ENCODE measurements around the gene DHFR.
"Not testable (repeated sequence)": the region's sequence is repeated elsewhere in the genome, so short reads cannot be mapped to it uniquely, and the experiment has no call there.

The DHFR gene
- total RNA-seq: 7.8 to 8.6 reads per million in 2 experiments

DNA sequence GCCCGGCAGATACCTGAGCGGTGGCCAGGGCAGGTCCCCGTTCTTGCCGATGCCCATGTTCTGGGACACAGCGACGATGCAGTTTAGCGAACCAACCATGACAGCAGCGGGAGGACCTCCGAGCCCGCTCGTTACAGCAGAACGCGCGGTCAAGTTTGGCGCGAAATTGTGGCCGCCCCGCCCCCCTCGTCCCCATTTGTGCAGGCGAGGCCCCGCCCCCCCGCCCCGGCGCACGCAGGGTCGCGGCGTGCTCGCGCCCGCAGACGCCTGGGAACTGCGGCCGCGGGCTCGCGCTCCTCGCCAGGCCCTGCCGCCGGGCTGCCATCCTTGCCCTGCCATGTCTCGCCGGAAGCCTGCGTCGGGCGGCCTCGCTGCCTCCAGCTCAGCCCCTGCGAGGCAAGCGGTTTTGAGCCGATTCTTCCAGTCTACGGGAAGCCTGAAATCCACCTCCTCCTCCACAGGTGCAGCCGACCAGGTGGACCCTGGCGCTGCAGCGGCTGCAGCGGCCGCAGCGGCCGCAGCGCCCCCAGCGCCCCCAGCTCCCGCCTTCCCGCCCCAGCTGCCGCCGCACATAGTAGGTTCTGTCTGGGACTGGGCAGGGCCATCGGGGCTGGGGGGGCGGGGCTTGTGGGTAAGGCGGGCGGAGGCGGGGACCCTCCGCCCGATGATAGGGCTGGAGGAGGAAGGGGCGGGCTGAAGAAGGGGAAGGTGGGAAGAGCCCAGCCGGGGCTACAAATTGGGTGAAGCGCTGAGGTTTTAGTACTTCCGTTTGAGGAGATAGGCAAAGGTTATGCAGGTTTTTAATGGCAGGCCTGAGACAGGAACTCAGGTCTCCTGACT is at the start of gene DHFR, which contains the start of gene MSH3:
DHFR (minus strand) TSS at position 593 of the 840 bp plus-strand sequence; CDS start at position 99, 494 bp downstream.
MSH3 (plus strand) TSS at position 262 of the 840 bp plus-strand sequence; CDS start at position 338, 76 bp downstream.
- DNase-seq (ENCODE audit: low read depth): peak; percentile 78

DNA sequence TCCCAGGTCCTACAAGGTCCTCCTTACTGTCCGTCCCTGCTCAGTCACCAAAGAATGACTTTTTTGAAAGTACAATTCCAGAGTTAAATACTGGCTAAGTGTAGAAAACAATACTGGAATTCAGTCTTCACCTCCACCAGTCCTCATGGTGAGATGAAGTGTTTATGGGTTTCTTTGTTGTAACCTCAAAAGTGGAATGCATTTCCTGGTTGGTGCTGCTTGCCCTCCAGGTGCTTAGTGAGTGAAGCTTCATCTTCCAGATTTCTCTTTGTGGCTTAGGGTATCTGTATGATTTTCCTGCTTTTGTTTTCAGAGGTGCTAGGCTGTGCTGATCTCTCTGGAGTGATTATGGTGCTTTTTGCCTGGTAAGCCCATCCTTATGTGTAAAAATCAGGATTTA is 49.4 kb upstream of the DHFR start:
- no peak for DNase-seq (ENCODE audit: low read depth)

DNA sequence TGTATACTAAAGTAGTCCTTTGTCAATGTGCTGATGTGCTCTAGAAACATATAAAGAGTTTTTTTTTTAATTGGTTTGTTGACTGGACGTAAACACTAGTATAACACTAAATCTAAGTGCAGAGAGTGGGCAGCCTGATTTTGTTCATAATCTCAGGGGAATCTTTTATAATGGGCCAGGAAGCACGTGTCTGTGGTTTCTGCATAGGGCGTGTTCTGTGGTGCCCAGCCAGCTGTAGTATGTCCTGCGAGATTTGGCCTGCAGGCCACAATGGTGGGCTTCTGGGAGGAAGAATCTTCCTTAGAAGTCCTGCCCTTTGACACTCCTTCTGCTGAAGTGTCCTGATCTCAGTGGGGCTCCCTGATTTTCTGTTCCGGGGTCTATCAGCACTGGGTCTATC is 49.0 kb upstream of the DHFR start:
- no peak for DNase-seq (ENCODE audit: low read depth)

DNA sequence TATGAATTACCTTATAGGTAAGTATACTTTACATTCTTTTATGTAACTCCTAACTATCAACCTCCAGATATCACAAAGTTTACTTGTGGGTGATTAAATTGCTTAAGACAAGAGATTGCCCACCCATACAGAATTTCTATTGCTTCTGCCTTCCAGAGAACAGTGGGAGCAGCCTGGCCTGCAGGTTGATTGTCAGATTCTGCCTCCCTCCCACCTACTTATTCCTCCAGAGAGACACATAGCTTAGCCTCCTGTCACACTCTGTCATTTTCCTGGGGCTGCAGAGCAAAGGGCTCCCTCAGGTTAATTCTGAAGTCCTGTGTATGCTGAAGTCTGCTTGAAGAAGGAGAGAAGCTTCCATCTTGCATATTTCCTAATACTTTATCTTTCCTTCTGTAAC is 48.5 kb upstream of the DHFR start:
- DNase-seq (ENCODE audit: low read depth): no peak

DNA sequence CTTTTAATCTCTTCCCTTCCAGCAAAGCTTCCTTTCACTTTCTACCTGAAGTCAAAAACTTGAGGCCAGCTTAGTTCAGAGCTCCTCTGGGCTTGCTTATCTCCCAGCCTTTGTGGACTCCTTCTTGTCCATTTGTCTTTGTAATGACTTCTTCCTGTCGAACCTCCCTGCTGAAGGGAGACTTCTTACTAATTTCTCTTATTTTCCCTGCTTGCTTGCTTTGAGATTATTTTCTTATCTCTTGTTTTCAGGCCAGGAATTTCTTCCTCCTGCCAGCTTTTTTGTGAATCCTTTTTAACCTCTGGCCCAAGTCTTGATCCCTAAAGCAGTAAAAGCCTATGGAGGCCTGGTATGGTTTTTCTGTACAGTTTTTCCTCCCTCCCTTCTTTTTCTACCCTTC is 46.8 kb upstream of the DHFR start:
- no peak for DNase-seq (ENCODE audit: low read depth)

DNA sequence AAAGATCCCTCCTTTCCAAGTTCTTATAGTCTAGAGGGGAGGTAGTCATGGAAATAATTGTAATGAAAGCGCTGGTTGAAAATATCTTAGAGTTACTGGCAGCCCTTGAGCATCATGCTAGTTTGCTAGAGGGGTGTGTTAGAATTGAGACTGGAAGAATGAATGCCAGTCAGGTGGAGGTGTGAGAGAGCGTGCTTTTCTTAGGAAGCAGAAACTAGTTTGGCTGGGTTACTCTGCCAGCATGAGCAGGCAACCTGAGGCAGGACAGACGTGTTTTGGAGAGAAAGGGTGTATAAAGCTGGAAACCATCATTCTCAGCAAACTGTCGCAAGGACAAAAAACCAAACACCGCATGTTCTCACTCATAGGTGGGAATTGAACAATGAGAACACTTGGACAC is 43.6 kb upstream of the DHFR start:
- no peak for DNase-seq (ENCODE audit: low read depth)

DNA sequence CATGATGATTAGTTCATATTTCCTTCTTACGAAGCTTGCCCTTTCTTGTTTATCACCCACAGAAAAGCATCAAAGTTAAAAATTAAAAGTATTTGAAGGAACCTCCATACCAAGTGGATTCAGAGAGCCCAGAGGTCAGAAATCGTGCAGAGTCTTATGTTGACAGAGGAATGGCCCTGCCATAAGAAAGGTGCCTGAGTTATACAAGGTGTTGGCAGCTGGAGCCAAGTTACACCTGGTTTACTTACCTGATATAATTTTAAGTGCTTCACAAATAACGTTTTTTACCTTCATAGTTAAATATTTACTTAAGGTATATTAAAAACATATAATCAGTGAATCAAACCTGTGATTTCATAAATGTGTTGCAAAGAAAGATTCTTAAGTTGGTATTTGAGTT is 42.3 kb upstream of the DHFR start:
- no peak for DNase-seq (ENCODE audit: low read depth)

DNA sequence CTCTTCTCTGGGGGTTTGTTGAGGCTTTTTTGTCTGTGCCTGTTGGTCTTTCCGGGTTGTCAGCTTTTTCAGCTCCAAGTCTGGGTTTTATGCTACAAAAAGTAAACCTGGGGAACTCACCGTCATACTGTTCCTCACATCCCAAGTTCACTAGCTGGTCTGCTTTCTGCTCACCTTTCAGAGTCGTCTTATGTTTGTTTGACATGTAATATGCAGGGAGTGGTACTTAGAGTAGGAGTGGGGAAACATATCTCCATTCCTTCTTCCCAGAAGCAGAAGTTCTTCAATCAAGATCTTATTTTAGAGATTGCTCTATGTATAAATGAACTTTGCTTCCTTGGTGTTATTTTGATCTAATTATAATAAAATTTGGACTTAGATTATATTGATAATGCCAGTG is 41.7 kb upstream of the DHFR start:
- no peak for DNase-seq (ENCODE audit: low read depth)

DNA sequence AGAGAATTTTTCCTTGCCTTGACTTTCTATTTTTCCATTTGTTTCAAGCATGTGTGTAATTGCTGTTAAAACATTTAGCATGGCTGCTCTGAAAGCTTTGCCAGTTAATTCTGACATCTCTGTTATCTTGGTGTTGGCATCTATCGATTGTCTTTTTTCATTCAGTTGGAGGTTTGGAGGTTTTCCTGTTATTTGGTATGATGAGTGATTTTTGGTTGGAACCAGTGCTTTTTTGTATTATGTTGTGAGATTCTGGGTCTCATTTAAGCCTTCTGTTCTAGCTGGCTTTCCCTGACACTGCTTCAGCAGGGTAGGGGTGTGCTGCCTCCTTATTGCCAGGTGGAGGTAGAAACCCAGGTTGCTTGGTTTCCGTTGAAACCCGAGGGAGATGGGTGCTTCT is 40.9 kb upstream of the DHFR start:
- DNase-seq (ENCODE audit: low read depth): no peak

DNA sequence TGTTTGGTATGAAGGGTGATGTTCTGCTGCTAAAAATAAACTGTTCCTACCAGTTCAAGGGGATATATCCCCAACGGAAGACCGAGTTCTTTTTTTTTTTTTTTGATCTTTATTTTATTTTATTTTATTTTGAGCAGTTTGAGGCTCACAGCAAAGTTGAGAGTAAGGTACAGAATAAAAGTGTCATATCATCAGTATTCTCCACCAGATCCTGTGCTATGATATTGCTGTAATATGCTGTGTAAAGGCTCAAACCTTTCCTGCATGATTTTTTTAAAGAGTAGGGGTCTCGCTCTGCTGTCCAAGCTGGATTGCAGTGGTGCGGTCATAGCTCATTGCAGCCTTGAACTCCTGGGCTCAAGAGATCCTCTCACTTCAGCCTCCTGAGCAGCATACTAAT is 34.8 kb upstream of the DHFR start:
- no peak for DNase-seq (ENCODE audit: low read depth)

DNA sequence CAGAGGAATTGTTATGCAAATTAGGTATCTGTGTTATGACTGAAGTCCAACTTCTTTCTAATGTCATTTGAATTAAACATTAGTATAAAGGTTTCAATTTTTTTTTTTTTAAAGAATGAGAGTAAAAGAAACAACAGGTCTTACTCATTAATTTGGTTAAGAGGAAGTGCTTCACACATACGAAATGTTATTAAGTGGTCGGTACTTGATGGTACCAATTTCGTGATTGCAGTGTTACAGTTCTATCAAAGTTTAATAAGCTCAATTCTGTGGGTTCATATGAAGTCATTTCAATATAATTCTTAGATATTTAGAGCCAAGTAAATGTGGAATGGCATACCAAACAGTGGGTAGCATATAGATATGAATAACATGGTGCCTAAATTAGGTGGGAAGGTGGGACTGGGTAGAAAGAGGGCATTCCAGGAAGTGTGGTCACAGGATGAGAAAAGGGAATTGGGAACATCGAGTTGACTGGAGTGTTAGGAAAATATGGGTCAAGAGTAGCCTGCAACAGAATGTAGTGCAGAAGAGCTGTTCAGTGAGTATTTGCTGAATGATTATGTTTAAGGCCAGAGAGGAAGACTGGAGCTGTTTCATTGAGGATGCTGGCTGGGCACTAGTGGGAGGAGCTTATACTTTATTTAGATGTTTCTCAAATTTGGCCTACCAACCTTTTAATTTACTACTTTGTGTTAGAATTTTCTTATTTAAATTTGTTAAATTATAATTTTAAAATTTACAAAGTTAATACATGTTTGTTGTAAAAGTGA is 34.1 kb upstream of the DHFR start:
- no peak for DNase-seq (ENCODE audit: low read depth)

DNA sequence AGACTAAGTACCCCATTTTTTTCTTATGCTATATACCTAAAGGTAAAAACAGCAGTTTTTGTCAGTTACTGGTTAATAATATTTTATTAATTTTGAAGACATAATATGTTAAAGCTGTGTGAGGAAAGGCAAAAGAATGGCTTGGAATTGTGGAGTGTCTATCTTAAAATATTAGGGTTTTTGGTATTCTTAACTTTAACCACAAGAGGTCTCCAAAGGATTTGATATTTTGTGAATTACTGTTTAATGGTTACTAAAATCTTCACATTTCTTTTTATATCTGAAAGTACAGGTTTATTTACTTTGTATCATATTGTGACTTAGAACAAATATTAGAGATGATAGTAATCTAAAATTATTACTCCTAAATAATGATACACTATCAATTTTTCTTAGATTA is 32.0 kb upstream of the DHFR start:
- DNase-seq (ENCODE audit: low read depth): no peak

DNA sequence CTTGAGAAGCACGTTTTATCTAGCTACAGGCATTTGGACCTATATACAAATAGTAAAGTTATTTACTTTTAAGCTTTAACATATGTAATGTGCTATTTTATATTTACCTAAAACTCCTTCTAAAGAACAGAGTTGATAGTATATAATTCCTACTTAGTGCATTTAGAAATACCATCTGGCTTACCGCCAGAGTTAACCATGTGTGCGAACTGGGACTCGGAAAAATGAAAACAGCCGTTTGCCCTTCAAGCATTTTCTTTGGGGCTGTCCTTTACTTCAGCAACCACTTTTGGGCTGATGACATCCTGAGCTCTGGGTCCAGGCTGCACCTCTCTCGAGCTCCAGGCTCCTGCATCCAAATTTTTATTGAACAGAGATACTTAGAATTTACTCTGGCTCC is 21.9 kb upstream of the DHFR start:
- DNase-seq (ENCODE audit: low read depth): no peak

DNA sequence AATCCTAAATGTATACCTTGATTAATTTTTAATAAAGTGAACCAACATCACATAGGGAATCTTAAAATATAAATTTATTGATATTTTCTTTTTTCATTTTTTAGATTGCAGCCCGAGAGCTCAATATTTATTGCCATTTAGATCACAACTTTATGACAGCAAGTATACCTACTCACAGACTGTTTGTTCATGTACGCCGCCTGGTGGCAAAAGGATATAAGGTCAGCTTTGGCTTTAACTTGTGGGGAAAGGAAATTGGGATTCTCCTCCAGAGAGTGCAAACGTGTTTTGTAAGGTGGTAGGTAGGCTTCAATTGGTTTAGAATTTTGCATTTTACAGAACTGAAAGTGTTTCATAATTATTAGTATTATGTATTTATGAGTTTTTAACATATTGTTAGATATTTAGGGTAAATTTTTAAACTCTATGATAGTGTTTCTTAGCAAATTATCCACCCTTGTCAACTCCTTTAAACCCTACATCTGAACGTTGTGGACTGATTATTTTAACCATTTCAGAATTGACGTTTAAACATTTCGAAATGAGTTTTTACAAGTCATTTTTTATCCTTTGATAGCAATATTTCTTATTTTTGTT is 17.5 kb upstream of the DHFR start:
- DNase-seq (ENCODE audit: low read depth): peak; percentile 51

DNA sequence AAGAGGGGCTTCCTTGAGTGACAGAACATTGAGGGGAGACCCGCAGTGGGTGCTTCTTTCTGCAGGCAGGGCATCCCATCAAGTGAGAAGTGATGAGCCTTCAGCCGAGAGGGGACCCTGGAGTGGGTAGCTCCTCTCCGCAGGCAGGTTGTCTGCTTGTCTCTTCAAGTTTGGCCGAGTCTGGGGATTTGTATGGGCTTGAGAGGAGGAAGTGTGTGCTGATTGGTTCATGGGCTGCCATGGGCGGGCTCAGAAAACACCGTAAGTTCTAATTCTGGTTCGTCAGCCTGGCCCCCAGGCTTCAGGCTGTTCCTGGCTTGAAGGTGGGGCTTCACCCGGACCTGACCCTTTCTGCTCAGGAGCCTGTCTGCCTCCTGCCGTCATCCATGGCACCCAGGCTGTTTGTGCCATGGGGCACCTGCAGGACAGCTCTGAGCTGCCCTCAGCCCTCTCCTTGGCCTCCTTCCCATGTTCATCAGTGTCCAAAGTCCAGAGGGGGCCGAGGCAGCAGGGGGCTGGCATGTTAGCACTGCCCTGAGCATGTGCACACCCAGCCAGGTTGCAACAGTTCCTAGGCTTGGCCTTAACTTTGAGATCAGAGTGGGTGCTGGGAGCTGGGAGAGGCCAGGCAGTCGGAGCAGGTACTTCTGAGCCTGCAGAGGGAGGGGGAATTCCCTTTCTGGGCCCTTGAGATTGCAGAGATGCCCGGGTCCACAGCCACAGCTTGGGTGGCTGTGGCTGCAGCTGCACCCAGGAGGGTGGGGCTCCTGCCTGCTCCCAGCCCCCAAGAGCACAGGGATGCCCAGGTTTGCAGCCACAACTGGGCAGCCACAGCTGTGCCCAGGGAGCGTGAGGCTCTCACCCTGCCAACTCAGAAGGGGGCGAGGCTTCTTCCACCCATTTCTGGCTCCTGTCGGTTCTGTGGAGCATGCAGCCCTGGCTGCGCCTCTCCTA is 13.5 kb upstream of the DHFR start:
- DNase-seq (ENCODE audit: low read depth): no peak

DNA sequence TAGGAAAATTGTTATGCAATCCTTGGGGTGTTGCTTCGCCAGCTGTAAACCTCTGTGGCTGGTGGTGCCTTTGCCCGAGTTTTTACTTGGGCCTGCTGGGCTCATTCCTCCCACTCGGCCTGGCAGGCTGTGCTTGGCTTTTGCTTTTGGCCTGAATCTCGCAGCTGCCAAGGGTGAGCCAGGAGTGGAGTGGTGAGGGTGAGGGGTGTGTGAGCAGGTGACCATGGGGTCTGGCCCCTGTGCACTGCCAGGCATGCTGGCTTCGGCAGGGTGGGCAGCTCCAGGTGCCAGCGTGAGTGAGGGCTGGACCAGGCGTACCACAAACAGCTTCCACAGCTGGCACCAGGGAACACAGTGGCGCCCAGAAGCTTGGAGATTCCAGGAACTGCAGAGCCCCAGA is 12.6 kb upstream of the DHFR start:
- no peak for DNase-seq (ENCODE audit: low read depth)

DNA sequence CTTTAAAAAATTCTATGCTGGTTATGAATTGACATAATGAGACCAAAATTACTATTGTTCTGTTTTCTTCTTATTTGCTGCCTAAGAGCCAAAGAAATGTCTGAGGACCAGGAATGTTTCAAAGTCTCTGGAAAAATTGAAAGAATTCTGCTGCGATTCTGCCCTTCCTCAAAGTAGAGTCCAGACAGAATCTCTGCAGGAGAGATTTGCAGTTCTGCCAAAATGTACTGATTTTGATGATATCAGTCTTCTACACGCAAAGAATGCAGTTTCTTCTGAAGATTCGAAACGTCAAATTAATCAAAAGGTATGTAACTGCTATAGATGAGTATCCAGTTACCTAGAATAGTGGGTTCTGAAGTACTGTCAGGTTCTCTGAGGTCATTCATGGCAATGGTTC is 10.3 kb upstream of the DHFR start:
- no peak for DNase-seq (ENCODE audit: low read depth)

DNA sequence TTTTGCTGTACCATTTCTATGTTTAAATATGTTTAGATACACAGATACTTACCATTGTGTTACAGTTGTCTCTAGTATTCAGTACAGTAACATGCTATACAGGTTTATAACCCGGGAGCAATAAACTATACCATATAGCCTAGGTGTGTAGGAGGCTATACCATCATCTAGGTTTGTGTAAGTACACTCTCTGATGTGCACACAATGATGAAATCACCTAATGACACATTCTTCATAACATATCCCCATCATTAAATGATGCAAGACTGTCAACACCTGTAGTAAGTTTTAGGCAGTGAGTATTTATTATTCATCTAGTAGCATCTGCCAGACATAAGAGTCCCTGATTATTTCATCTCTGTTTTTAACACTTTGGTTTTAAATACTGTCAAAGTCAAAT is 7.3 kb upstream of the DHFR start:
- DNase-seq (ENCODE audit: low read depth): no peak

DNA sequence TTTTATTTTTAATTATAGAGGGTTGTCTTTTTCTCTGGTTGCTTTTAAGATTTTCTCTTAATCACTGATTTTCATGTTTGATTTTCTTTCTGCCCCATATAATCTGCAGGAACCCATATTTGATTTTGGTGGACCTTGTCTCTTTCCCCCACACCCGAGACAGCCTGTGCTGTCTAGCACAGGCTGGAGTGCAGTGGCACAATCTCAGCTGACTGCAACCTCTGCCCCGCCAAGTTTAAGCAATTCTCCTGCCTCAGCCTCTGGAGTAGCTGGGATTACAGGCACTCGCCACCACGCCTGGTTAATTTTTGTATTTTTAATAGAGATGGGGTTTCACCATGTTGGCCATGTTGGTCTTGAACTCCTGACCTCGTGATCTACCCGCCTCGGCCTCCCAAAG is 5.9 kb upstream of the DHFR start:
- not testable (repeated sequence) for DNase-seq (ENCODE audit: low read depth)

DNA sequence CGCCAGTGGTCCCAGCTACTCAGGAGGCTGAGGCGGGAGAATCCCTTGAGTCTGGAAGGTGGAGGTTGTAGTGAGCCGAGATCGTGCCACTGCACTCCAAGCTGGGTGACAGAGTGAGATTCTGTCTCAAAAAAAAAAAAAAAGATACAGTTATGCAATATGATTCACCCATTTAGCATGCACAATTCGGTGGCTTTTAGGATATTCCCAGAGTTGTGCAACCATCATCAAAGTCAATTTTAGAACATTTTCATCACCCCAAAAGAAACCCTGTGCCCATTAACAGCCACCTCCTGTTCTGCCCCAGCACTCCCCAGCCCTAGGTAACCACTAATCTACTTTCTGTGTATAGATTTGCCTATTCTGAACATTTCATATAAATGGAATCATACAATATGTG is 4.3 kb upstream of the DHFR start:
- DNase-seq (ENCODE audit: low read depth): no peak

DNA sequence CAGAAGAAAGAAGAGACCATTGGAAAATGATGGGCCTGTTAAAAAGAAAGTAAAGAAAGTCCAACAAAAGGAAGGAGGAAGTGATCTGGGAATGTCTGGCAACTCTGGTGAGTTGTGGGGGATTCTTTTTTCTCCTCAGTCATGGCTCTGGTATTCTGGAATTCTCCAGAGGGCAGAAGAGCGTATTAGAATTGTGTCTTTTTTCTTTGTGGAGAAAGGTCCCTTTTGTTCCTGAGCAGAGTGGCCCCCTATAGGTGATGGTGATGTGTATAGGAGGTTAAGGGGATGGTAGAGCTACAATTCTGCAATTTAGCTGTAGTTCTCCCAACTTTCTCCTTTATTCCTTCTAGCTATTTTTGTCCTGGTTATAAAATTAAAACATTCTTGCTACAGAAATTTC is 1.6 kb upstream of the DHFR start:
- DNase-seq (ENCODE audit: low read depth): no peak

Measured in T follicular helper cell (primary cell).